Endodermal cell (in vitro differentiated cells): ENCODE measurements around the gene BACH1. TPM values are rescaled to one million over a fixed set of nuclear protein-coding genes. Genes with fewer than 3 reads are reported as not detected.

Experiments
- DNase-seq: peaks from one replicate; pipeline ENCODE4 v3.0.0-alpha.2; 2017
- H3K27ac ChIP-seq: 2 replicates; pipeline ENCODE4 v1.5.1; 2013; ENCODE audit warnings: mild to moderate bottlenecking, low read depth, low read length, moderate library complexity
- H3K27me3 ChIP-seq: 2 replicates; pipeline ENCODE4 v1.6.1; 2013; ENCODE audit warnings: mild to moderate bottlenecking, low read length, moderate library complexity; ENCODE audit not compliant: insufficient read depth, control insufficient read depth, poor library complexity, severe bottlenecking
- H3K36me3 ChIP-seq: 2 replicates; pipeline ENCODE4 v1.7.0; 2013; ENCODE audit warnings: mild to moderate bottlenecking, low read length, moderate library complexity; ENCODE audit not compliant: control insufficient read depth, insufficient read depth
- H3K4me1 ChIP-seq: one replicate; pipeline ENCODE4 v1.7.0; 2013; ENCODE audit warnings: low read length; ENCODE audit not compliant: control insufficient read depth, insufficient read depth
- H3K4me3 ChIP-seq: 2 replicates; pipeline ENCODE4 v1.5.1; 2013; ENCODE audit warnings: mild to moderate bottlenecking, low read length, moderate library complexity
- H3K9ac ChIP-seq: 2 replicates; pipeline ENCODE4 v1.6.1; 2013; ENCODE audit warnings: mild to moderate bottlenecking, low read length, moderate library complexity; ENCODE audit not compliant: poor library complexity, severe bottlenecking; ENCODE audit errors: extremely low read depth
- H3K9me3 ChIP-seq: 2 replicates; pipeline ENCODE4 v1.6.1; 2013; ENCODE audit warnings: mild to moderate bottlenecking, low read length, moderate library complexity; ENCODE audit not compliant: control insufficient read depth
- H3K27ac Mint-ChIP-seq: 2 replicates; pipeline ENCODE4 v1.8.0; 2020; ENCODE audit warnings: mixed read lengths
- H3K27me3 Mint-ChIP-seq: 2 replicates; pipeline ENCODE4 v1.8.0; 2021; ENCODE audit warnings: mild to moderate bottlenecking, mixed read lengths; ENCODE audit not compliant: insufficient read depth
- H3K36me3 Mint-ChIP-seq: 2 replicates; pipeline ENCODE4 v1.8.0; 2020; ENCODE audit warnings: low read depth, mixed read lengths
- H3K4me1 Mint-ChIP-seq: 2 replicates; pipeline ENCODE4 v1.8.0; 2020; ENCODE audit warnings: mixed read lengths
- H3K4me3 Mint-ChIP-seq: 2 replicates; pipeline ENCODE4 v1.8.0; 2020; ENCODE audit warnings: mild to moderate bottlenecking, moderate library complexity, mixed read lengths
- H3K9me3 Mint-ChIP-seq: 2 replicates; pipeline ENCODE4 v1.8.0; 2020; ENCODE audit warnings: mild to moderate bottlenecking, mixed read lengths
- WGBS, 2 experiments: methylation state at CpG; one replicate each; pipeline versions ENCODE4 v1.1.5 to v1.1.7; 2013; ENCODE audit warnings: missing lambda C conversion rate in 2 of 2, mixed read lengths in 1 of 2; ENCODE audit not compliant: insufficient coverage in 1 of 2, insufficient read length in 1 of 2; 5-methylcytosine and 5-hydroxymethylcytosine counted together
- total RNA-seq, 2 donors: library from RNA; stranded (reverse); fragmentation: NEBNext Ultra II Directional in 1 of 2; extraction: Animal tissue kit (Norgen Biotek cat#: 25700) in 1 of 2; gene quantifications; 2 replicates in 1 of 2; 3 replicates in 1 of 2; pipeline ENCODE4 v1.2.1, GENCODE V29; 2021
- TF ChIP-seq, protein P1 (sequence below): fragments of 200-600 bp; sonication (generic); conservative IDR thresholded peaks from 2 replicates; pipeline ENCODE4 v1.5.0; 2021; ENCODE audit warnings: antibody characterized with exemption, mild to moderate bottlenecking

The BACH1 gene
- total RNA-seq, 2 donors from 2014 or later, result 61.3 to 64.9 TPM

DNA sequence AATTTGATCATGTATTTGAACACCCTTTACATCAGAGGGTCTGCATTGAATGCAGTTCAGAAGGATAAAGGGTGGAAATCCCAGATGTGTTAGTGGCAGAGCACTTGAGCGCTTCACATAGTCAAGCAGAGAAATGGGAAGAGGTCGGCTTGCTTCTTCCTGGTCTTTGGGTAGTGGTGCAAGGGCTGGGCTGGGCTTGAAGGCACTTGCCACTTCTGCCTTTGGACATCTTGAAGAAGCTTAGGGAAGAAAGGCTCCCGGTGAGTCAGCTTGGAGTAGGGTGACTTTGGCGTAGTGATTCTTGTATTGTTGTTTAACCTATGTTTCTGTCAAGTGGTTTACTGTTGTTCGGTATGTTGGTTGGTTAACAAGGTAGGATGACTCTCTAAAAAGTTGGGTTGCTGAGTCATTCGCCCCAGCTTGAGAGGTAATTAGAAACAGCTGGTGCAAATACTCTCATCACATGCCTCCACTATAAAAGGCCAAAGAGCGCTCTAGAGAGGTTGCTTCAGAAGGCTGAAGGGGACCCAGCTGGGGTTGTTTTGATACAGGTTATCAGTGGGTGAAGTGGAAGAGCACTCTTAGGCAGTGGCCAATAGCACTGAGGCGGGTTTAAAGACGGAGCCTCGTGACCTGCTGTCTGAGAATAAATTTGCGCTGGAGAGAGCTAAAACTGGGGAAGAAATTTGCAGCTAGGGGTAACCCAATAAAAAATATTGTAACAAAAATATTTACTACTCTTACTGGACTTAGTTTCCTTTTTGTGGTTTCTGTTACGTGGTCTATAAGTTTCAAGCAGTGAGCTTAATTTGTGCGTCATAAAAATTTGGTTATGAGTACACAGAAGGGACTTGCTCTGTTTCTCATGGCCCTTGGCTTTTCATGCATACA is 1.4 kb downstream of the BACH1 start:
- H3K9ac ChIP-seq, result peak overlapping the region; percentile 95
- H3K4me3 ChIP-seq, result peak overlapping the region; percentile 97
- no peaks in the 10 kb centered on the region for H3K27me3 ChIP-seq
- Mint-ChIP-seq H3K9me3 (no peaks in the 10 kb centered on the region), H3K27me3 (peaks cover 14% of the 10 kb centered on the region), H3K36me3 (peaks cover 3% of the 10 kb centered on the region), H3K4me3 (peak overlapping the region; percentile 70), H3K27ac (peak overlapping the region; percentile 83), H3K4me1 (peaks cover 47% of the 10 kb centered on the region)
- no peaks in the 10 kb centered on the region for H3K36me3 ChIP-seq
- H3K27ac ChIP-seq, result peak overlapping the region; percentile 88
- WGBS, 2 experiments, result 23 to 40% methylated on average over 7 to 12 of the region's 13 CpGs
- peak; percentile 77 for DNase-seq
- H3K4me1 ChIP-seq, result peaks cover 18% of the 10 kb centered on the region
- H3K9me3 ChIP-seq, result no peaks in the 10 kb centered on the region
- TF ChIP-seq, protein P1, sequence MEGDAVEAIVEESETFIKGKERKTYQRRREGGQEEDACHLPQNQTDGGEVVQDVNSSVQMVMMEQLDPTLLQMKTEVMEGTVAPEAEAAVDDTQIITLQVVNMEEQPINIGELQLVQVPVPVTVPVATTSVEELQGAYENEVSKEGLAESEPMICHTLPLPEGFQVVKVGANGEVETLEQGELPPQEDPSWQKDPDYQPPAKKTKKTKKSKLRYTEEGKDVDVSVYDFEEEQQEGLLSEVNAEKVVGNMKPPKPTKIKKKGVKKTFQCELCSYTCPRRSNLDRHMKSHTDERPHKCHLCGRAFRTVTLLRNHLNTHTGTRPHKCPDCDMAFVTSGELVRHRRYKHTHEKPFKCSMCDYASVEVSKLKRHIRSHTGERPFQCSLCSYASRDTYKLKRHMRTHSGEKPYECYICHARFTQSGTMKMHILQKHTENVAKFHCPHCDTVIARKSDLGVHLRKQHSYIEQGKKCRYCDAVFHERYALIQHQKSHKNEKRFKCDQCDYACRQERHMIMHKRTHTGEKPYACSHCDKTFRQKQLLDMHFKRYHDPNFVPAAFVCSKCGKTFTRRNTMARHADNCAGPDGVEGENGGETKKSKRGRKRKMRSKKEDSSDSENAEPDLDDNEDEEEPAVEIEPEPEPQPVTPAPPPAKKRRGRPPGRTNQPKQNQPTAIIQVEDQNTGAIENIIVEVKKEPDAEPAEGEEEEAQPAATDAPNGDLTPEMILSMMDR, result no peak

DNA sequence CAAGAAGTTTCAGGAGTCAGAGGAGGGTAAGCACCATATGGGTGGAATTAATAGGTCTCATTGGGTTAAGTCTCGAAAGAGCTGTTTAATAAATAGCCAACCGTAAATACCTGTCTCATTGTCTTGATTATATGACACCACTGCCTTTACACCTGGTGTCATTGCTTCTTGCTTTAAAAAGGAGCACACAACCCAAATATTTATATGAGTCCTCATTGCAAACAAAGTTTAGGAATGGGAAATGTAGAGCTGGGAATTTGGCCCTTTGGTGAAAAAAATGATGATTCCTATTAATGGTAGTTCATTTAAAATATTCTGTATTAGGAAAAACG is 2.1 kb downstream of the BACH1 start:
- TF ChIP-seq, protein P1, result no peak
- peak overlapping the region; percentile 97 for H3K4me3 ChIP-seq
- peak overlapping the region; percentile 70 for H3K4me3 Mint-ChIP-seq
- H3K27ac Mint-ChIP-seq, result peak overlapping the region; percentile 83
- H3K9me3 ChIP-seq, result no peaks in the 10 kb centered on the region
- peak overlapping the region; percentile 95 for H3K9ac ChIP-seq
- no peaks in the 10 kb centered on the region for H3K9me3 Mint-ChIP-seq
- no peaks in the 10 kb centered on the region for H3K36me3 ChIP-seq
- no peaks in the 10 kb centered on the region for H3K27me3 ChIP-seq
- DNase-seq, result no peak
- H3K4me1 ChIP-seq, result peaks cover 22% of the 10 kb centered on the region
- peaks cover 52% of the 10 kb centered on the region for H3K4me1 Mint-ChIP-seq
- peaks cover 3% of the 10 kb centered on the region for H3K36me3 Mint-ChIP-seq
- H3K27me3 Mint-ChIP-seq, result peaks cover 14% of the 10 kb centered on the region
- no peak overlapping the region for H3K27ac ChIP-seq
- 61 to 68% methylated on average over 3 of the region's 3 CpGs for WGBS, 2 experiments

DNA sequence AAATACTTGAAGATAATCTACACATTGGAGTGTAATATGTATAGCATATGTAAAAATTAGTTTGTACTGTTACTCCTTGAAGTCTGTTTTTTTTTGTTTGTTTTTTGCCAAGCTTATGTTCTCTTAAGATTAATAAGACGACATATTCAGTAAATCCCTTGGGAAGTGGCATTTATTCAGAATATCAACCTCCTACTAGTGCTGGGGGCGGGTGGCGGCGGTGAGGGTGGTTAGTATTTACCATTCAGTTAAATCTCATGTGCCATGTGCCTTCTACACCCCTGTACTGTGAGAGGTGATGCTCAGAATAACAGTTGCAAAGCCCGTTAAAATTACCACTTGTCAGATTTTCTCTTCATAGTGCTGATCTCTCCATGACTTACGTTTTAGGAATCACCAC is 3.0 kb downstream of the BACH1 start:
- Histone ChIP-seq H3K9me3 (no peaks in the 10 kb centered on the region), H3K4me1 (peaks cover 22% of the 10 kb centered on the region), H3K27ac (no peak overlapping the region), H3K9ac (no peak overlapping the region), H3K36me3 (no peaks in the 10 kb centered on the region), H3K4me3 (peak overlapping the region; percentile 97), H3K27me3 (no peaks in the 10 kb centered on the region)
- WGBS, 2 experiments, result 60 to 75% methylated on average over 3 to 6 of the region's 6 CpGs
- Mint-ChIP-seq H3K9me3 (no peaks in the 10 kb centered on the region), H3K36me3 (no peaks in the 10 kb centered on the region), H3K27ac (no peak overlapping the region), H3K4me3 (no peak overlapping the region), H3K4me1 (peaks cover 56% of the 10 kb centered on the region), H3K27me3 (peaks cover 14% of the 10 kb centered on the region)
- TF ChIP-seq, protein P1, result no peak
- no peak for DNase-seq
